HepG2 (cell line): ENCODE results near the gene HEXA. TPM values are rescaled to one million over a fixed set of nuclear protein-coding genes. Genes with fewer than 3 reads are reported as not detected.

Experiments
- ARID4A ChIP-seq: sonication (generic); formaldehyde crosslinking; IDR thresholded peaks from 2 replicates; pipeline ENCODE4 v1.5.0; 2020; ENCODE audit warnings: mild to moderate bottlenecking, missing genetic modification reagents, borderline replicate concordance
- DPF2 ChIP-seq: sonication (generic); formaldehyde crosslinking; IDR thresholded peaks from 2 replicates; pipeline ENCODE4 v1.4.0; 2020; ENCODE audit warnings: mild to moderate bottlenecking, low read depth, missing genetic modification reagents, borderline replicate concordance
- EP300 ChIP-seq, 3 experiments: sonication (generic) in 1 of 3; formaldehyde crosslinking in 1 of 3; IDR thresholded peaks; 2 replicates each; pipeline versions ENCODE4 v1.5.1 to v1.6.1; 2011 to 2020; ENCODE audit warnings: low read depth in 2 of 3, low read length in 2 of 3, borderline replicate concordance in 1 of 3, improper control_type of control experiment in 1 of 3, mild to moderate bottlenecking in 1 of 3, missing genetic modification reagents in 1 of 3, moderate library complexity in 1 of 3
- HBP1 ChIP-seq: IDR thresholded peaks from 2 replicates; pipeline ENCODE4 v1.6.1; 2016; ENCODE audit warnings: low read depth, control low read depth
- KDM6A ChIP-seq: IDR thresholded peaks from 2 replicates; pipeline ENCODE4 v1.6.1; 2016; ENCODE audit warnings: low read depth
- MTA1 ChIP-seq: sonication (generic); formaldehyde crosslinking; IDR thresholded peaks from 2 replicates; pipeline ENCODE4 v1.4.0; 2020; ENCODE audit warnings: missing genetic modification reagents, mild to moderate bottlenecking, borderline replicate concordance
- NAIF1 ChIP-seq: sonication (generic); formaldehyde crosslinking; IDR thresholded peaks from 2 replicates; pipeline ENCODE4 v1.5.0; 2020; ENCODE audit warnings: mild to moderate bottlenecking, missing genetic modification reagents, borderline replicate concordance
- NFE2L1 ChIP-seq: sonication (generic); formaldehyde crosslinking; IDR thresholded peaks from 2 replicates; pipeline ENCODE4 v1.4.0; 2020; ENCODE audit warnings: missing genetic modification reagents, mild to moderate bottlenecking, borderline replicate concordance
- NPAS2 ChIP-seq: sonication (generic); formaldehyde crosslinking; IDR thresholded peaks from 2 replicates; pipeline ENCODE4 v1.8.0; 2022; ENCODE audit warnings: mild to moderate bottlenecking, missing genetic modification reagents, borderline replicate concordance
- ONECUT2 ChIP-seq: sonication (generic); formaldehyde crosslinking; IDR thresholded peaks from 2 replicates; pipeline ENCODE4 v1.4.0; 2020; ENCODE audit warnings: missing genetic modification reagents
- RFX1 ChIP-seq: fragments of 450-650 bp; IDR thresholded peaks from 2 replicates; pipeline ENCODE4 v1.6.1; 2017
- SOX6 ChIP-seq, 2 experiments: fragments of 450-650 bp in 1 of 2; sonication (generic) in 1 of 2; formaldehyde crosslinking in 1 of 2; IDR thresholded peaks; 2 replicates each; pipeline versions ENCODE4 v1.4.0 to v1.6.1; 2017 to 2020; ENCODE audit warnings: antibody characterized with exemption in 1 of 2, mild to moderate bottlenecking in 1 of 2, missing genetic modification reagents in 1 of 2
- ZBTB33 ChIP-seq: sonication (generic); formaldehyde crosslinking; IDR thresholded peaks from 2 replicates; pipeline ENCODE4 v1.4.0; 2020; ENCODE audit warnings: missing genetic modification reagents
- ZKSCAN1 ChIP-seq: fragments of 150-350 bp; IDR thresholded peaks from 2 replicates; pipeline ENCODE4 v1.6.1; 2014; ENCODE audit warnings: low read length
- ZNF33A ChIP-seq: sonication (generic); formaldehyde crosslinking; IDR thresholded peaks from 2 replicates; pipeline ENCODE4 v1.5.1; 2020; ENCODE audit warnings: missing genetic modification reagents, mild to moderate bottlenecking, moderate library complexity, borderline replicate concordance
- ZNF468 ChIP-seq: sonication (generic); formaldehyde crosslinking; IDR thresholded peaks from 2 replicates; pipeline ENCODE4 v1.8.0; 2022; ENCODE audit warnings: mild to moderate bottlenecking, moderate library complexity, missing genetic modification reagents
- polyA plus RNA-seq, 8 experiments: library from polyadenylated mRNA; depleted of rRNA in 3 of 8; stranded (reverse) in 7 of 8; unstranded in 1 of 8; fragments of >200 nt; fragmentation: Illumina TruSeq in 4 of 8; extraction: Trizol in 4 of 8; gene quantifications; 2 replicates each; pipeline versions ENCODE4 v1.2.1 to v1.2.3, GENCODE V29; 2011 to 2016; ENCODE audit warnings: low read depth in 4 of 8, missing spikeins in 1 of 8, mixed read lengths in 1 of 8; ENCODE audit not compliant: insufficient read depth in 1 of 8
- total RNA-seq, 5 experiments: library from RNA; depleted of rRNA; stranded (reverse); fragments of >200 nt; fragmentation: Illumina TruSeq; extraction: Trizol; gene quantifications; 2 replicates each; pipeline ENCODE4 v1.2.3, GENCODE V29; 2016; ENCODE audit warnings: low read depth in 1 of 5
- TF ChIP-seq, protein P1 (sequence below): sonication (generic); formaldehyde crosslinking; IDR thresholded peaks from 2 replicates; pipeline ENCODE4 v1.5.1; 2020; ENCODE audit warnings: mild to moderate bottlenecking, moderate library complexity, missing genetic modification reagents

The HEXA gene
- total and polyA plus RNA-seq, 2 of the 13 experiments (the other 11 are each of a cell fraction or from before 2014, with no cell fraction given) = 106 to 219 TPM

- TF ChIP-seq NPAS2 (CRISPR knock-in tag) = peak; percentile 88; the same call in 1 of the 2 replicates
- peak; percentile 97 for TF ChIP-seq HBP1
- no peak; the same call in 1 of the 2 replicates for TF ChIP-seq KDM6A (CRISPR knock-in tag)
- peak; percentile 83; the same call in 1 of the 2 replicates for TF ChIP-seq NAIF1 (CRISPR knock-in tag)
- TF ChIP-seq EP300 (IDR thresholded peaks at IDR 0.05; ENCODE audit: low read depth in 2 of 2, low read length in 2 of 2) = peak in 1 of 2 experiments; percentile 64; a peak in 2 of 4 replicates
- peak; percentile 86 for TF ChIP-seq EP300 (CRISPR knock-in tag; IDR thresholded peaks at IDR 0.05; ENCODE audit: borderline replicate concordance)
- peak; percentile 100 for TF ChIP-seq ARID4A (CRISPR knock-in tag)
- TF ChIP-seq, protein P1, sequence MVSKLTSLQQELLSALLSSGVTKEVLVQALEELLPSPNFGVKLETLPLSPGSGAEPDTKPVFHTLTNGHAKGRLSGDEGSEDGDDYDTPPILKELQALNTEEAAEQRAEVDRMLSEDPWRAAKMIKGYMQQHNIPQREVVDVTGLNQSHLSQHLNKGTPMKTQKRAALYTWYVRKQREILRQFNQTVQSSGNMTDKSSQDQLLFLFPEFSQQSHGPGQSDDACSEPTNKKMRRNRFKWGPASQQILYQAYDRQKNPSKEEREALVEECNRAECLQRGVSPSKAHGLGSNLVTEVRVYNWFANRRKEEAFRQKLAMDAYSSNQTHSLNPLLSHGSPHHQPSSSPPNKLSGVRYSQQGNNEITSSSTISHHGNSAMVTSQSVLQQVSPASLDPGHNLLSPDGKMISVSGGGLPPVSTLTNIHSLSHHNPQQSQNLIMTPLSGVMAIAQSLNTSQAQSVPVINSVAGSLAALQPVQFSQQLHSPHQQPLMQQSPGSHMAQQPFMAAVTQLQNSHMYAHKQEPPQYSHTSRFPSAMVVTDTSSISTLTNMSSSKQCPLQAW = peak; percentile 87; the same call in 1 of the 2 replicates
- TF ChIP-seq MTA1 = no peak; the same call in 1 of the 2 replicates
- TF ChIP-seq NFE2L1 = peak; percentile 73; the same call in 1 of the 2 replicates
- TF ChIP-seq ZKSCAN1 = no peak
- TF ChIP-seq SOX6 (IDR thresholded peaks at IDR 0.05) = no peak
- TF ChIP-seq SOX6 (CRISPR knock-in tag; IDR thresholded peaks at IDR 0.05) = peak; percentile 79
- peak; percentile 13; the same call in 1 of the 2 replicates for TF ChIP-seq ZNF33A (CRISPR knock-in tag)
- peak; percentile 60 for TF ChIP-seq ZBTB33 (CRISPR knock-in tag)
- no peak for TF ChIP-seq DPF2 (CRISPR knock-in tag)
- no peak for TF ChIP-seq RFX1
- peak; percentile 68; the same call in 1 of the 2 replicates for TF ChIP-seq ZNF468 (CRISPR knock-in tag)
- peak; percentile 54; the same call in 1 of the 2 replicates for TF ChIP-seq ONECUT2 (CRISPR knock-in tag)
Observed at GRCh38 chr15:72375846-72376581, at the start of gene HEXA (continued).
